Esophagus muscularis mucosa (tissue), 4 donors: ENCODE results near the gene LAMA3. TPM values are rescaled to one million over a fixed set of nuclear protein-coding genes. Genes with fewer than 3 reads are reported as not detected.

Source experiments
- DNase-seq: peaks from one replicate; pipeline ENCODE4 v3.0.0-alpha.2; 2017; ENCODE audit errors: extremely low spot score
- H3K27ac ChIP-seq, 4 donors: fragments of 200-600 bp; sonication (generic); replicated peaks in 1 of 4; 1 replicate in 3 of 4; 2 replicates in 1 of 4; pipeline ENCODE4 v1.5.1; 2016 to 2019; ENCODE audit warnings: mild to moderate bottlenecking in 1 of 4
- H3K27me3 ChIP-seq, 4 donors: fragments of 200-600 bp; sonication (generic); one replicate each; pipeline versions ENCODE4 v1.5.1 to v1.6.0; 2016 to 2019
- H3K36me3 ChIP-seq, 4 donors: fragments of 200-600 bp; sonication (generic); one replicate each; pipeline ENCODE4 v1.5.1; 2016 to 2019
- H3K4me1 ChIP-seq, 4 donors: fragments of 200-600 bp; sonication (generic); one replicate each; pipeline ENCODE4 v1.5.1; 2016 to 2019
- H3K4me3 ChIP-seq, 4 donors: fragments of 200-600 bp; sonication (generic); 1 replicate in 2 of 4; 2 replicates in 2 of 4; pipeline ENCODE4 v1.5.1; 2016 to 2019; ENCODE audit warnings: mild to moderate bottlenecking in 4 of 4, moderate library complexity in 1 of 4
- H3K9me3 ChIP-seq, 4 donors: fragments of 200-600 bp; sonication (generic); 1 replicate in 3 of 4; 2 replicates in 1 of 4; pipeline ENCODE4 v1.5.1; 2016 to 2019
- EP300 ChIP-seq: sonication (generic); formaldehyde crosslinking; IDR thresholded peaks from one replicate; pipeline ENCODE4 v1.6.1; 2017; ENCODE audit warnings: antibody characterized with exemption
- POLR2A ChIP-seq: fragments of 450-650 bp; IDR thresholded peaks from one replicate; pipeline ENCODE4 v1.6.1; 2017; ENCODE audit warnings: antibody characterized with exemption, moderate library complexity, mild to moderate bottlenecking, low read depth
- POLR2AphosphoS5 ChIP-seq, 2 donors: sonication (generic); formaldehyde crosslinking; IDR thresholded peaks; one replicate each; pipeline ENCODE4 v1.6.1; 2017; ENCODE audit warnings: antibody characterized with exemption in 2 of 2
- WGBS: methylation state at CpG from one replicate; pipeline ENCODE4 v1.1.5; 2018; 5-methylcytosine and 5-hydroxymethylcytosine counted together
- intact Hi-C: fragments of 100-400 bp; cut with DNase I; formaldehyde crosslinking; loops from one replicate; pipeline ENCODE4 v1.15.1; 2023
- total RNA-seq, 4 donors: library from RNA; depleted of rRNA; stranded (reverse); fragments of >200 nt; gene quantifications; one replicate each; pipeline versions ENCODE4 v1.1.0 to v1.2.1, GENCODE V29; 2016
- TF ChIP-seq, protein P1 (sequence below), 3 experiments: fragments of 200-600 bp in 2 of 3; fragments of 450-650 bp in 1 of 3; sonication (generic) in 2 of 3; IDR thresholded peaks; one replicate each; pipeline ENCODE4 v1.5.1; 2017 to 2019; ENCODE audit warnings: antibody characterized with exemption in 3 of 3, mild to moderate bottlenecking in 2 of 3, moderate library complexity in 1 of 3

The LAMA3 gene
- total RNA-seq, 4 donors from 2014 or later, result 7.5 to 12.9 (median 11.7) TPM

- intact Hi-C loops, result loop anchor here (10.0 kb wide), 1 partner anchor 120 kb away; no protein-coding TSS in a partner anchor
- TF ChIP-seq POLR2AphosphoS5 (IDR thresholded peaks at IDR 0.05) (no peak), EP300 (no peak), POLR2A (no peak)
- TF ChIP-seq, protein P1, sequence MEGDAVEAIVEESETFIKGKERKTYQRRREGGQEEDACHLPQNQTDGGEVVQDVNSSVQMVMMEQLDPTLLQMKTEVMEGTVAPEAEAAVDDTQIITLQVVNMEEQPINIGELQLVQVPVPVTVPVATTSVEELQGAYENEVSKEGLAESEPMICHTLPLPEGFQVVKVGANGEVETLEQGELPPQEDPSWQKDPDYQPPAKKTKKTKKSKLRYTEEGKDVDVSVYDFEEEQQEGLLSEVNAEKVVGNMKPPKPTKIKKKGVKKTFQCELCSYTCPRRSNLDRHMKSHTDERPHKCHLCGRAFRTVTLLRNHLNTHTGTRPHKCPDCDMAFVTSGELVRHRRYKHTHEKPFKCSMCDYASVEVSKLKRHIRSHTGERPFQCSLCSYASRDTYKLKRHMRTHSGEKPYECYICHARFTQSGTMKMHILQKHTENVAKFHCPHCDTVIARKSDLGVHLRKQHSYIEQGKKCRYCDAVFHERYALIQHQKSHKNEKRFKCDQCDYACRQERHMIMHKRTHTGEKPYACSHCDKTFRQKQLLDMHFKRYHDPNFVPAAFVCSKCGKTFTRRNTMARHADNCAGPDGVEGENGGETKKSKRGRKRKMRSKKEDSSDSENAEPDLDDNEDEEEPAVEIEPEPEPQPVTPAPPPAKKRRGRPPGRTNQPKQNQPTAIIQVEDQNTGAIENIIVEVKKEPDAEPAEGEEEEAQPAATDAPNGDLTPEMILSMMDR (IDR thresholded peaks at IDR 0.05), result no peak
- H3K4me3 ChIP-seq, result no peak overlapping the region
- no peaks in the 10 kb centered on the region for H3K9me3 ChIP-seq
- peaks cover 4 to 14% (median 11%) of the 10 kb centered on the region in 4 donors for H3K4me1 ChIP-seq
- DNase-seq, result no peak
- H3K27me3 ChIP-seq, result peaks cover 0 to 3% (median 0%) of the 10 kb centered on the region in 4 donors
- H3K36me3 ChIP-seq, result no peaks in the 10 kb centered on the region
- peak overlapping the region in 1 of 4 donors; percentile 8 for H3K27ac ChIP-seq
- 91% methylated on average over 4 of the region's 4 CpGs for WGBS
These were observed 5.6 kb downstream of the LAMA3 start for GRCh38 chr18:23694637-23695430.

GRCh38 chr18:23701017-23701416 lies 11.8 kb downstream of the LAMA3 start:
- intact Hi-C loops, result loop anchor here (10.0 kb wide), 1 partner anchor 186 kb away; no protein-coding TSS in a partner anchor
- no peak overlapping the region for H3K27ac ChIP-seq
- H3K36me3 ChIP-seq, result no peaks in the 10 kb centered on the region
- WGBS, result 96% methylated on average over 2 of the region's 2 CpGs
- peaks cover 0 to 13% (median 5%) of the 10 kb centered on the region in 4 donors for H3K4me1 ChIP-seq
- H3K9me3 ChIP-seq, result no peaks in the 10 kb centered on the region
- H3K4me3 ChIP-seq, result no peak overlapping the region
- TF ChIP-seq POLR2AphosphoS5 (IDR thresholded peaks at IDR 0.05), result no peak
- TF ChIP-seq, protein P1 (IDR thresholded peaks at IDR 0.05), result no peak
- TF ChIP-seq POLR2A, result no peak
- no peak for TF ChIP-seq EP300
- no peak for DNase-seq
- H3K27me3 ChIP-seq, result no peaks in the 10 kb centered on the region

GRCh38 chr18:23701544-23702064 lies 12.4 kb downstream of the LAMA3 start:
- WGBS, result 92% methylated on average over 8 of the region's 8 CpGs
- no peaks in the 10 kb centered on the region for H3K27me3 ChIP-seq

DNA sequence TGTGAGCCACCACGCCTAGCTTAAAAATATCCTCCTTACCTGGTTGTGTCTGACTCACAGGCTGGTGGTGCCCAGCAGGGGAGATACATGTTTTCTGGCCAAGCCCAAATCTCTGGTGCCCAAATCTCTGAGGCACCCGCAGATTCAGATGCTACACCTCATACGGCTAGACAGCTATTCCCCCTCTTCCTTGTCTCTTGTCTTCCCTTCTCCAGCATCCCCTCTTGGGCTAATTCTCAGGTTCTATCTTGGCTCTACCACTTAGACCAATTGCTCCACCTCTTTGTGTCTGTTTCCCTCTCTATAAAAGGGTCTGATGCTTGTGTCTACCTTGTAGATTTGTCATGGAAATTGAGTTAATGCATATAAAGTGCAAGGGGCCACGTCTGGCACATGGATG lies 13.4 kb downstream of the LAMA3 start:
- DNase-seq, result no peak
- Histone ChIP-seq H3K27ac (no peak overlapping the region), H3K9me3 (peaks cover 0 to 10% (median 7%) of the 10 kb centered on the region in 4 donors), H3K27me3 (no peaks in the 10 kb centered on the region), H3K36me3 (no peaks in the 10 kb centered on the region), H3K4me3 (no peak overlapping the region), H3K4me1 (peaks cover 0 to 13% (median 5%) of the 10 kb centered on the region in 4 donors)
- WGBS, result 88% methylated on average over 4 of the region's 4 CpGs
- no peak for TF ChIP-seq POLR2A
- TF ChIP-seq POLR2AphosphoS5 (IDR thresholded peaks at IDR 0.05), result no peak
- TF ChIP-seq, protein P1 (IDR thresholded peaks at IDR 0.05), result no peak
- no peak for TF ChIP-seq EP300
- intact Hi-C loops, result loop anchor here (2.0 to 10.0 kb wide), 2 partner anchors 80 to 188 kb away; no protein-coding TSS in a partner anchor

More at GRCh38 chr18:23701544-23702064, 12.4 kb downstream of the LAMA3 start:
- Histone ChIP-seq H3K36me3 (no peaks in the 10 kb centered on the region), H3K27ac (no peak overlapping the region), H3K4me1 (peaks cover 0 to 13% (median 5%) of the 10 kb centered on the region in 4 donors), H3K9me3 (peaks cover 0 to under 1% (median under 1%) of the 10 kb centered on the region in 4 donors), H3K4me3 (no peak overlapping the region)
- DNase-seq, result no peak
- intact Hi-C loops, result loop anchor here (2.0 to 10.0 kb wide), 2 partner anchors 79 to 187 kb away; no protein-coding TSS in a partner anchor
- TF ChIP-seq EP300, result no peak
- TF ChIP-seq POLR2AphosphoS5 (IDR thresholded peaks at IDR 0.05), result no peak
- no peak for TF ChIP-seq POLR2A
